SK-N-SH (cell line): ENCODE measurements around the gene C1QTNF9. TPM values are rescaled to one million over a fixed set of nuclear protein-coding genes. Genes with fewer than 3 reads are reported as not detected.
"Not testable (repeated sequence)": the region's sequence is repeated elsewhere in the genome, so short reads cannot be mapped to it uniquely, and the experiment has no call there.

ENCODE experiments used
- CTCF ChIA-PET: fragments of 300-600, 350-600 bp; formaldehyde crosslinking; extraction: SDS; loops from one replicate; lab custom pipeline; 2021; lab: Yijun Ruan, JAX
- POLR2A ChIA-PET: fragments of 350-600 bp; sonication (Branson Sonifier 250); formaldehyde crosslinking; extraction: SDS; loops from one replicate; lab custom pipeline; 2020; ENCODE audit warnings: antibody characterized with exemption, inconsistent platforms; lab: Yijun Ruan, JAX
- DNase-seq: peaks from one replicate; pipeline ENCODE4 v3.0.0; 2012
- H2AFZ ChIP-seq: fragments of 200-600 bp; sonication (generic); 2 replicates; pipeline ENCODE4 v1.8.1; 2016; ENCODE audit warnings: antibody characterized with exemption, mild to moderate bottlenecking, low read depth
- H3F3A ChIP-seq: fragments of 200-600 bp; sonication (generic); replicated peaks from 2 replicates; pipeline ENCODE3; 2016; ENCODE audit warnings: antibody characterized with exemption, mild to moderate bottlenecking; ENCODE audit not compliant: insufficient read depth
- H3K27ac ChIP-seq, 2 experiments: fragments of 200-500 bp in 1 of 2; fragments of 200-600 bp in 1 of 2; sonication (Bioruptor generic) in 1 of 2; sonication (generic), shearing (Covaris generic) in 1 of 2; 2 replicates each; pipeline versions ENCODE4 v1.5.1 to v1.6.1; 2014 to 2016; ENCODE audit warnings: low read depth in 2 of 2, inconsistent platforms in 1 of 2, low read length in 1 of 2, mild to moderate bottlenecking in 1 of 2, mixed read lengths in 1 of 2
- H3K27me3 ChIP-seq: fragments of 200-600 bp; sonication (generic), shearing (Covaris generic); 2 replicates; pipeline ENCODE4 v1.6.1; 2016; ENCODE audit warnings: mixed run types; ENCODE audit not compliant: insufficient read depth
- H3K36me3 ChIP-seq, 2 experiments: fragments of 200-500 bp in 1 of 2; fragments of 200-600 bp in 1 of 2; sonication (Bioruptor generic) in 1 of 2; sonication (generic) in 1 of 2; replicated peaks in 1 of 2; 2 replicates each; pipeline versions ENCODE3 to v1.5.1; 2014 to 2016; ENCODE audit warnings: low read length in 1 of 2, mild to moderate bottlenecking in 1 of 2; ENCODE audit not compliant: insufficient read depth in 2 of 2, control insufficient read depth in 1 of 2
- H3K4me1 ChIP-seq, 2 experiments: fragments of 200-500 bp in 1 of 2; fragments of 200-600 bp in 1 of 2; sonication (Bioruptor generic) in 1 of 2; sonication (generic), shearing (Covaris generic) in 1 of 2; 2 replicates each; pipeline versions ENCODE4 v1.5.1 to v1.6.1; 2014 to 2016; ENCODE audit warnings: low read depth in 1 of 2, low read length in 1 of 2, mixed run types in 1 of 2; ENCODE audit not compliant: insufficient read depth in 2 of 2, control insufficient read depth in 1 of 2
- H3K4me2 ChIP-seq: fragments of 200-600 bp; sonication (generic), shearing (Covaris generic); 2 replicates; pipeline ENCODE4 v1.6.1; 2017; ENCODE audit warnings: mixed run types
- H3K4me3 ChIP-seq, 2 experiments: fragments of 200-500 bp in 1 of 2; fragments of 200-600 bp in 1 of 2; sonication (Bioruptor generic) in 1 of 2; sonication (generic), shearing (Covaris generic) in 1 of 2; 2 replicates each; pipeline versions ENCODE4 v1.5.1 to v1.8.1; 2014 to 2016; ENCODE audit warnings: low read depth in 2 of 2, inconsistent platforms in 1 of 2, low read length in 1 of 2, mild to moderate bottlenecking in 1 of 2, mixed read lengths in 1 of 2, moderate library complexity in 1 of 2
- H3K79me2 ChIP-seq: fragments of 200-600 bp; sonication (generic); 2 replicates; pipeline ENCODE4 v1.8.1; 2017; ENCODE audit warnings: mild to moderate bottlenecking; ENCODE audit not compliant: insufficient read depth
- H3K9ac ChIP-seq: fragments of 200-600 bp; sonication (generic); 2 replicates; pipeline ENCODE4 v1.6.1; 2017; ENCODE audit warnings: mixed run types
- H3K9me2 ChIP-seq: fragments of 200-600 bp; sonication (generic); 2 replicates; pipeline ENCODE4 v1.6.1; 2017; ENCODE audit warnings: mixed run types
- H3K9me3 ChIP-seq: fragments of 200-600 bp; sonication (generic); 2 replicates; pipeline ENCODE4 v1.6.1; 2017; ENCODE audit warnings: mixed run types, mild to moderate bottlenecking, moderate library complexity
- H4K20me1 ChIP-seq: fragments of 200-600 bp; sonication (generic); 2 replicates; pipeline ENCODE4 v1.6.1; 2017; ENCODE audit warnings: mild to moderate bottlenecking, mixed run types; ENCODE audit not compliant: insufficient read depth
- RCOR1 ChIP-seq: fragments of 150-350 bp; IDR thresholded peaks from 2 replicates; pipeline ENCODE4 v1.6.1; 2017; ENCODE audit warnings: antibody characterized with exemption, low read length
- SIN3A ChIP-seq: IDR thresholded peaks from 2 replicates; pipeline ENCODE4 v1.6.1; 2012; ENCODE audit warnings: low read depth, mild to moderate bottlenecking, low read length, moderate library complexity, borderline replicate concordance
- SMC3 ChIP-seq: IDR thresholded peaks from 2 replicates; pipeline ENCODE4 v1.6.1; 2012; ENCODE audit warnings: low read depth, low read length, improper control_type of control experiment
- WGBS: methylation state at CpG from one replicate; pipeline ENCODE4 v1.1.6; 2017; ENCODE audit warnings: low lambda C conversion rate; 5-methylcytosine and 5-hydroxymethylcytosine counted together
- polyA plus RNA-seq, 3 experiments: library from polyadenylated mRNA; depleted of rRNA; stranded (reverse); fragments of >200 nt; gene quantifications; 2 replicates each; pipeline ENCODE4 v1.2.3, GENCODE V29; 2012

Gene C1QTNF9
- polyA plus RNA-seq, 1 of the 3 experiments (the other 2 are of a cell fraction) = not detected

DNA sequence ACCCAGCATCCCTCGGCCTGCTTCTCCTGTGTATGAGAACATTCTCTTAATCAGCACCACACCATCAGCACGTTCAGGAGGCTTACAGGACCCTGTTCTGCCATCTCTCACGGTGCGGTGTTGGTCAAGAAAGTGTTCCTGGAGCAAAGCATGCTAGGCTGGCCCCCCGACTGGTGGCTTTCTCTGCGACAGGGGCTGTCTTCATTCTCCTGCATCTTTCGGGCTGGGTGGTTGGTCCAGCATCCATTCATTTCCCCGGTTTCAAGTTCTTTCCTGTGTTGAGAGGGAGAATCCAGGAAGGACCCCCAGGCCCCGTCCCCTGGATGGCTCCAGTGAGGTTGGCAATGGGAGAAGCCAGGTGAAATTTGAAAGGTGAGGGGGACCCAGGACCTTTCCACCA is 55.8 kb downstream of the C1QTNF9 start:
- Histone ChIP-seq H3K4me3 (no peak overlapping the region), H3F3A (no peaks in the 10 kb centered on the region), H3K79me2 (no peaks in the 10 kb centered on the region), H3K9me2 (no peaks in the 10 kb centered on the region), H3K9ac (no peak overlapping the region), H4K20me1 (no peaks in the 10 kb centered on the region), H3K9me3 (no peaks in the 10 kb centered on the region), H3K27me3 (no peaks in the 10 kb centered on the region), H3K4me2 (no peak overlapping the region), H3K36me3 (no peaks in the 10 kb centered on the region), H3K27ac (no peak overlapping the region), H2AFZ (no peak overlapping the region), H3K4me1 (no peaks in the 10 kb centered on the region)
- TF ChIP-seq SIN3A (no peak), RCOR1 (no peak), SMC3 (no peak)
- CTCF ChIA-PET = no interaction called here
- POLR2A ChIA-PET = no interaction called here
- no peak for DNase-seq
- 53% methylated on average over 9 of the region's 9 CpGs for WGBS

DNA sequence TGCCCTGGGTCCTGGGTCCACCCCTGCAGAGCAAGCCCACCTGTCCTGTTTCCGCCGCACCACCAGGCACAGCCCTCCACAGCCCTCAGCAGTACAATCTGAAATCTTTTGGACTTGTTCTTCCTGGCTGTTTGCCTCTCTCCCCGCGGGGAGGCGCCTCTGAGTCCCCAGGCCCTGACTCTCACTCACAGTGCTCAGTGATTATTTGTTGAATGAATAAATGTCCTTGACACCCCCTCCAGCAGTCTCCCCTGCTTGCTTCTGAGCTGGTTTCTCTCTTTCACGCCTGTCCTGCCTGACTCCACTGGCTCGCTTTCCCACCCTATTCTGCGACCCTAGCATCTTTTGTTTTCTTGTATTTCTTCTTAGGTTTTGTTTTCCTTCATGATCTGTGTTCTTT is 56.9 kb downstream of the C1QTNF9 start:
- H3K9me2 ChIP-seq, H3K9ac ChIP-seq, H3K4me2 ChIP-seq, H3K27ac ChIP-seq, POLR2A ChIA-PET, H3K36me3 ChIP-seq, H3K4me3 ChIP-seq, H3K9me3 ChIP-seq, H4K20me1 ChIP-seq, DNase-seq, H3F3A ChIP-seq, CTCF ChIA-PET, H3K27me3 ChIP-seq, H3K4me1 ChIP-seq, H2AFZ ChIP-seq, H3K79me2 ChIP-seq: not testable (repeated sequence)
- 76% methylated on average over 6 of the region's 8 CpGs for WGBS

DNA sequence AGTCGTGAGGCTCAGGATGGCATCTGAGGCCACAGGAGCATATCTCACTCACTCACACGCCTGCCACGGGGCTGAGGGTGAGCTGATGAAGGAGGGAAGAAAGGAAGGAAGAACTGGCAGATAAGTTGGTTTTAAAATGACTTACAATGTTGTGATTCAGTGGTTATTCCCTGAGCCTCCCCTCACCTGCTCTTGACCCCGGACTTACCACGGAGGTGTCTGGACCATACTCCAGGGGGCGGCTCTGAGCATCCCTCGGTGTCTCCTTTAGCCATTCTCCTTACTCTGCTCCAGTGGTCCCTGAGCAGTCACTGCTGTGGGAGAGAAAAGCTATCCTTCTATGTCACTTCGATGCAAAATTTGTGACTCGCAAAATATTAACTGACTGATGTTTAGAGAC is 61.9 kb downstream of the C1QTNF9 start:
- H2AFZ ChIP-seq = not testable (repeated sequence)
- 42% methylated on average over 9 of the region's 9 CpGs for WGBS
- CTCF ChIA-PET = interaction anchor here (0.6 kb wide), 1 partner anchor 58 kb away, joined by 3 read pairs; no protein-coding TSS in a partner anchor

More for the DNA sequence above, 61.9 kb downstream of the C1QTNF9 start:
- H3K27ac ChIP-seq, H3K9me3 ChIP-seq, H3K79me2 ChIP-seq, H3K9me2 ChIP-seq, H3F3A ChIP-seq, H3K9ac ChIP-seq, POLR2A ChIA-PET, H3K4me1 ChIP-seq, DNase-seq, H3K27me3 ChIP-seq, H3K4me3 ChIP-seq, H3K36me3 ChIP-seq, H3K4me2 ChIP-seq, H4K20me1 ChIP-seq: not testable (repeated sequence)

Other genes with a start within 250 kb of the C1QTNF9 start
- 4.3 and 4.7 TPM in 2 replicates for gene SPATA13, start 148.9 kb upstream of the C1QTNF9 start, polyA plus RNA-seq (2012; rRNA removed)
- gene PARP4, start 203.2 kb downstream of the C1QTNF9 start, polyA plus RNA-seq (2012; rRNA removed) = 33.9 and 48.0 TPM in 2 replicates